NCI-H510A treated with DMSO at 0.1 percent for 48 hours (cell line): ENCODE results near the gene TTYH1.

Experiments used
- DNase-seq: peaks from one replicate; lab custom pipeline; 2025; lab: John Stamatoyannopoulos, UW

The TTYH1 gene

DNA sequence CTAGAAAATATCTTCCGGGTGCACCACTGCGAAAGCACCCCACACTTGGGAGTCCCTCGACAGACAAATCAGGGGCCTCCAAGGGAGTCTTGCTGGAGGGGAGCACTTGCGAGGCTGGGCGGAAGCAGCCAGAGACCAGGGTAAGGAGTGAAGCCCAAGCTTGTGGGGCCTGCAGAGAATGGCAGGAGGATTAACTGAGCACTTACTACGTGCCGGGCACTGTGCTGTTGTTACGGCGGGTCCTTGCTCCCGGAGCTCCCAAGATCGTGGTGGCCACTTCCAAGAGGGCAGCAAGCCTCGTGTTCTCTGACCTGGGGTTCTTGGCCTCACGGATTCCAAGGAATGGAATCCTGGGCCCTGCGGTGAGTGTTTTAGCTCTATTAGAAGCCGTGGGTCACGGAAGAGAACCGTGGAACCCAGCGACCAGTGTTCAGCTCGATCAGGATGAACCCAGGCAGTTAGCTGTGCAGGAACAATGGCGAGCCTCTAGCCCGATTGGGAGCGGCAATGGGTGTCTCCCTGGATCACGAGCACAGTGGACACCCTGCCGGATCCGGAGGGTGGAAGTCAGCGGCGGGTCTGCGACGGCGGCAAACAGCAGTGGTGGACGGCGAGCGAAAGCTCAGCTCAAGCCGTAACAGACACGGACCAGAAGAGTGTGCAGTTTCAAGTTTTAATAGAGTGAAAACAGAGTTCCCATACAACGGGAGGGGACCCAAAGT, 9.6 kb downstream of the TTYH1 start:
- no peak for DNase-seq

DNA sequence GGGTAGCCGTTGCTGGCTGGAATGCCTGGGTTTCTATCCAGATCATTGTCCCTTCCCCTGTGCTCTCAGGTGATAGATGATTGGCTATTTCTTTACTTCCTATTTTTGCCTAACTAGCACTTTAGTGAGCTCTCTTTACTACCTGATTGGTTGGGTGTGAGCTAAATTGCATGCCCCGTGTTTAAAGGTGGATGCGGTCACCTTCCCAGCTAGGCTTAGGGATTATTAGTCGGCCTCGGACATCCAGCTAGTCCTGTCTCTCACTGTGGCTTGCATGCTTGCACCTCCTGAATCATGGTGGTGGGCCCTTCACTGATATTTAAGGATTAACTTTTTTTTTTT, 10.1 kb downstream of the TTYH1 start:
- no peak for DNase-seq

DNA sequence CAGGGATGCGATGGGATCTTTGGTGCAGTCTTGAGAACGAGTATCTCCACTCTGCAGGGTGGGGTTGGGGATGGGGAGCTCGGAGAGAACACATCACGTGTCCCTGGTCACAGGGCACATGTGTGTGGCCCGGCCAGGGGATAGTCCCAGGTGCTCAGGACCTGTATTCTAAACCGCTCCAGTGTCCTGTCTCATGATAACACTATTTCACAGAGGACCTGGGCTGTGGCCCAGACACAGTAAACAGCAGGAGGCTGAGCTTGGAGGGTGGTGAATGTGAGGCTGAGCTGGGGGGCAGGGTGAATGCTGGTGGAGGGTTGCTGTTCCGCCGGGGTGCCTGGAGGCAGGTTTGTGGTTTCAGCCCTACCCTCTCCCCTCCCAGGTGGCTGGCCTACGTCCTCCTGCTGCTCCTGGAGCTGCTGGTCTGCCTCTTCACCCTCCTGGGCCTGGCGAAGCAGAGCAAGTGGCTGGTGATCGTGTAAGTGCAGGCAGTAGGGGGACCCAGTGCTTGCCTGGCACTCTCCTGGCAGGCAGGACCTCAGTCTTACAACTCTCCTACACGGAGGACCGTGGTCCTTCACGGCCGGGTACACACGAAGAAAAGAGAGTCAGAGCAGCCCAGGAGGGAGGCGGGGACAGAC, 11.1 kb downstream of the TTYH1 start:
- no peak for DNase-seq

DNA sequence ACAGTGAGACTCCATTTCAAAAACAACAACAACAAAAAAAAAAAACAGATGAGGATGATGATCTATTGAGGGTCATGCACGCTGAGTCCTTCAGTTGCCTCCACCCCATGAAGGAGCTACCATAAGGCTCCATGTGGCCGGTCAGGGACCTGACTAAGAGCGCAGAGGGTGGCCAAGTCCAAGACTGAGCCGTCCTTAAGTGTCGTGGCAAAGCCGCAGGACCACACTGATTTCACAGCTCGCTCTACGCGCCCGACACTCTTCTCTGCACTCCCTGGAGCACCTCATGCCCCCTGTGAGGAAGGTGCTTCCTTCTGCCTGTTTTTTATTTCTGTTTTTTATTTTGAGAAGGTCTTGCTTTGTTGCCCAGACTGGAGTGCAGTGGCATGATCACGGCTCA, 12.3 kb downstream of the TTYH1 start:
- no peak for DNase-seq

DNA sequence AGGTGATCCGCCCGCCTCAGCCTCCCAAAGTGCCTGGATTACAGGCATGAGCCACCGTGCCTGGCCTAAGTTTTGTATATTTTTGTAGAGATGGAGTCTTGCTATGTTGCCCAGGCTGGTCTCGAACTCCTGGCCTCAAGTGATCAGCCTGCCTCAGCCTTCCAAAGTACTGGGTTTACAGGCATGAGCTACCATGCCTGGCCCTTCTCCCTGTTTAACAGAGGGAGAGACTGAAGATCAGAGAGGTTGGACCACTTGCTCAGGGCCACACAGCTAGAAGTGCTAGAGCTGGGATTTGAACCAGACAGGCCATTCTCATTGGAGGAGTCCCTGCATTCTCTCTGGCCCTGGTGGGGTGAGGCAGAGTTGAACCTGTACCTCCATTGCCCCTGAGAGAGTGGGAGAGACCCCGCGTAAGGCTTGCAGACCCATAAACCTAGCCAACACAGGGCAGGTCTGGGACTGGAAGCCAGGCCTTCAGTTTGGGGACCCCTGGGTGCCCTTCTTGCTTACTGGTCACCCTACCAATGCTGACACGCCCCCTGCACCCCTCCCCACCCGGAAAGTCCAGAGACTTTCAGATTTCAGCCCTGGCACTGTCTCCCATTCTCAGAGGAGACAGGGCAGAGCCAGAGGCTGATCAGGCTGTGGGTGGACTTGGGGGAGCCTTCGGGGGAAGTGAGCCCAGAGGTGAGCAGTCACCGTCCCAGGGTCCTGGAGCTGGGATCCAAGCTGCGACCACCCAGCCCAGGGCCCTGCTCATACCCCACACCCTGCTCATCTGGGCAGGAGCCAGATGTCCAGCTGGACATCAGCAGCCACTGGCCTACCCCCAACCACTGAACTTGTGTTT, 13.3 kb downstream of the TTYH1 start:
- DNase-seq = no peak

DNA sequence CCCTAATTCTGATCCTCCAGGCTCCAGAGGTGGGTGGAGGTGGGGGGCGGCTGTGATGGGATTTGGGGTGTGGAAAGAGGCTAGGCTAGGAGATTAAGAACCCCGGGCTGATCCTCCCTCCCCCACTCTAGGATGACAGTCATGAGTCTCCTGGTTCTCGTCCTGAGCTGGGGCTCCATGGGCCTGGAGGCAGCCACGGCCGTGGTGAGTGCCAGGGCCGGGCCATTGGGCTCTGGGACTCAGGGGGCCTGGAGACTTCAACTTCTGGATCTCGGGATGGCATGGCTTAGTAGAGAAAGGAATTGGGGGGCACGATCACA, 13.9 kb downstream of the TTYH1 start:
- DNase-seq = no peak

DNA sequence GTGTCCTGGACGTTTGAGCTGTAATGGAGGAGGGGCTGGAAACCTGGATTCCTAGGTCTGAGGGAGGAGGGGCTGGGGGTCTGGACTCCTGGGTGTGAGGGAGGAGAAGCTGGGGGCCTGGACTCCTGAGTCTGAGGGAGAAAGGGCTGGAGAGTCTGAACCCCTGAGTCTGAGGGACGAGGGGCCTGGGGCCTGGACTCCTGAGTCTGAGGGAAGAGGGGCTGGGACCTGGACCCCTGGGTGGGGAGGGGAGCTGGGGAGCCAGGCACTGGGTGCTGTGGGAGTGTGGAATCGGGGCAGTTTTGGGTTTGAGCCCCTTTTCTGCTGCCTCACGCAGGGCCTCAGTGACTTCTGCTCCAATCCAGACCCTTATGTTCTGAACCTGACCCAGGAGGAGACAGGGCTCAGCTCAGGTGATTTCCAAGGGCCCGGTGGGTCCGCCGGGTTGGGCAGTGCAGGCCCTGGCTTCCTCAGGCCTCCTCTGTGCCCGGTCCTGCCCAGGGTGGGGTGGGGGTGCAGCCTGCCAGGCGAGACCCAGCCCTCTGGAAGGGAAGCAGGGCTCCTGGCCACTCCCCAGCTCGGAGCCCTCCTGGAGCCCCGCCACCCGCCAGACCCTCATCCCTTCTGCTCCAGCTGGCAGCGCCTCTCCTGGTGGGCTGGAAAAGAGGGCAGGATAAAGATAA, 14.4 kb downstream of the TTYH1 start:
- DNase-seq = no peak

DNA sequence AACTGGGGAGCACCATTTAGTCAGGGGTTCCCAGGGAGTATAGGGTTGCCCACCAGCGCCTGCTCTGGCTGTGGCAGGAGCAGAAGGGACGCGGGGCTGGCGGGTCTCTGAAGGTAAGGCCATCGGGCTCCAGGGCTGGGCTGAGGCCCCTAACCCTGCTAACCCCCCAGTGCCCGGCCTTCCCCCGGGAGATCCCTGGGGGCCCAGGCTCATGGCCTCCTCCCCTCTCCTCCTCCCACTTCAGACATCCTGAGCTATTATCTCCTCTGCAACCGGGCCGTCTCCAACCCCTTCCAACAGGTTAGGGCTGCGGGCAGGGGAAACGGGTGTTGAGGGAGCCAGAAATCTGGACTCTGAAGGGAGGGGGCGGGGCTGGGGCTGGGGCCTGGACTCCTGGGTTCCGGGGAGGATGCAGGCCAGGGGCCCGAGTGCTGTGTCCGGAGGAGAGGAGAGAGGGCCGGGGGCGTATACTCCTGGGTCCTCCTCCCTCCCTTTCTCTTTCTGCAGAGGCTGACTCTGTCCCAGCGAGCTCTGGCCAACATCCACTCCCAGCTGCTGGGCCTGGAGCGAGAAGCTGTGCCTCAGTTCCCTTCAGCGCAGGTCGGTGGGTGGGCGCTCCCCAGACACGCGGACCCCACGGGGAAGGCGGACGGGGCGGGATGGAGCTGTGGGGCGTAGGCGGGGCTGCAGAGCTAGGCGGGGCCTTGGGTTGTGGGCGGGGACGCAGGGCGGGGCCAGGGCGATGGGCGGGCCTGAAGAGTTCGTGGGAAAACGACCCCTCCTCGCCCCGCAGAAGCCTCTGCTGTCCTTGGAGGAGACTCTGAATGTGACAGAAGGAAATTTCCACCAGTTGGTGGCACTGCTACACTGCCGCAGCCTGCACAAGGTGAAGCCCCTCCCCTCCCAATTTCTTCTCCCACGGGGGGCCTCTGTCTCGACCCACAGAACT, 15.3 kb downstream of the TTYH1 start:
- no peak for DNase-seq

DNA sequence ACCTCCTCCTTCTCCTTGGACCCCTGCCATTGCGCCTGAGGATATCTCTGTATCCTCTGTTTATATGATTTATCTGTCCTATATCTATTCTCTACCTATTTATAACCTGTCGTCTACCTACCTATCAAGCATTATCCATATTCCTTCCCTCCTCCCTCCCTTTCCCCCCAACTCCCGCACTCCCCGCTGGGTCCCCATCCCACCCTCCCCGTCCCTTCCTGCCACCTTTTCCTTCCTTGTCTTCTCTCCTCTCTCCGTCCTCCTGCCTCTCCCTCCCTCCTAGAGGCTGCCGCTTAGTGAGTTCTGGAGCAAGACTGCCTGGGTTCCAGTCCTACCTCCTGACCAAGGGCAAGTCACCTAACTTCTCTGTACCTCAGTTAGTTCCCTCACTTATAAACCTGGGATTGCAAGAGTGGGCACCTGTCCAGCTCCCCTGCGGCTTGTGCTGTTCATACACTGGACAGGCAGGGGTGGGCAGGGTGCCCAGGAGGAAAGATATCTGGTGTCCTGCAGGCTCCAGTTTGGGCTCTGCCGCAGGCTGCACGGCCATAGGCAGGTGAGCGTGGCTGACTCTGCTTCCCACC, 16.1 kb downstream of the TTYH1 start:
- DNase-seq = no peak

DNA sequence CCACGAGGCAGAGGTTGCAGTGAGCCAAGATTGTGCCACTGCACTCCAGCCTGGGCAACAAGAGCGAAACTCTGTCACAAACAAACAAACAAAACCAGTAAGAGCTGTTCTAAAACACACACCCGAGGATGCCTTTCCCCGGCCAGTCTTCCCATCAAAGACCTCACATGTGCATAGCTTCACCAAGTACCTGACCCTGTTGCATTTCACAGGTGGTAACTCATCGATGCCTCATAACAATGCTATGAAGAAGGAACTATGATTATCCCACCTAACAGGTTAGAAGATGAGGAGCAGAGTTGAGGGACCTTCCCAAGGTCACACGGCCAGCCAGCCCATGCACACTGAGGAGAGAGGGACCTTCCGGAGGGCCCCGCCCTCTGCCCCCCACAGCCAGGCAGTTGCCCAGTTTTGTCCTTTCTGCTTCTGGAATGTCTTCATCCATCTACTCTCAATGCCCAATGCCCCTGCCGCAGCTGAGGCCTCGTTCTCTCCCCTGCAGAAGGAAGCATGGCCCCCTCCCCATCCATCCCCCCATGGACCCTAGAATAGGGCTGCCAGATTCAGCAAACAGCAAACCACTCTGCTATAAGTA, 17.0 kb downstream of the TTYH1 start:
- DNase-seq = no peak

DNA sequence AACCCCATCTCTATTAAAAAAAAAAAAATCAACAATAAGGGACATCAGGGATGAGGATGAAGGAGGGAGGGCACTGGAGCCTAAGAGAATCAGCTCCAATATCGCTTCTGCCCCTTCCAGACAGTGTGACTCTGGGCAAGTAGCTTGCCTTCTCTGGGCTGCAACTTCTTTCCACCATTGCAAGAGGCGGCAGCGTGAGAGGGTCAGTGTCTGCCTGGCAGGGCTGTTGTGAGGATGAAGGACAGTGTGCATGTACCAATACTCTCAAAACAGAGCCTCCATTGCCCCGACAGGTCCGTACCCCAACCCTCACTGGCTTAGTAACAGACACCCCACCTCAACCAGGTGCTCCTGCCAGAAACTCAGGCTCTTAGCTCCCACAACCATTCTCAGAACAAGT, 18.4 kb downstream of the TTYH1 start:
- DNase-seq = no peak

DNA sequence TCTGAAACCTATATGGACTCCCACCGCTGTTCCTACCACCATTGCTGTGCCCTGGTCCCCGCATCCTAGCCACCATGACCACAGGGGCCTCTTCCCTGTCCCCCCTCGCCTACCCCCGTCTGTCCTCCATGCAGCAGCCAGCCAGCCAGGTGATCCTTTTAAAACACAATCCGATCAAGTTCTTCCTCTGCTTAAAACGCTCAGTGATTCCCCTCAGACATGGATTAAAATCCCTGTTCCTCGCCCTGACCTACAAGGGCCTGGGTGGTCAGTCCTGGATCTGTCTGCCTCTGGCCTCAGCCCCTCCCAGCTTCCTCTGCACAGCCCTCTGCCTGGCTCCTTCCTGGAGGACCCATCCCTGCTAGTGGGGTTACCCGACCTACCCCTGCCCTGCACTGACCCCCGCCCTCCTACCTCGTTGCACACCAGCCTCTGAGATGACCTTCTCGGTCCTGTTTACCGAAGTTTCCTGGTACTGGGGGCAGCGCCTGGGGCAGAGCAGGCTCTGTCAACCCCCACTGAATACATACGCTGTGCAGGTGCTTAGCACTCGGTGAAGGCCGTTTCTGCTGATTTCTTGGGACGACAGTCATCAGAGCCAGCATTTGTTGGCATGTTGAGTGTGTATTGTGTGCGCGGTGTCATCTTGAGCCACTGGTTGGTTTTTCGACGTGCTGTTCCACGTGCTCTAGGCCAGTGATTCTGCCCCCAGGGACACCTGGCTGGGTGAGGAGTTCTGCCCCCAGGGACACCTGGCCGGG, 19.0 kb downstream of the TTYH1 start:
- no peak for DNase-seq

DNA sequence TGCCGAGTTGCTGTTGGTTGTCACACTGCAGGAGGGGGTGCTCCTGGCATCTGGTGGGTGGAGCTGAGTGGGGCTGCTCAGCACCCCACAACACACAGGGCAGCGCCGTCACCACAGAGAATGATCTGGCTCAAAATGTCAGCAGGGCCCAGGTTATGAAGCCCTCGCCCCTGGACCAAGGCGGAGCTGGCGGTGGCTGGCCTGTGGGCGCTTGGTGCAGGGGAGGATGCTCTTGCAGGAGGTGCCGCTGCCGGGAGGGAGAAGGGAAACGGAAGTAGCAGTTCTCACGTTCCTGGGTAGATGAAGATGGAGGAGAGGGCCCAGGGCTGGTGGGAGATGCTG, 19.6 kb downstream of the TTYH1 start:
- DNase-seq = no peak

DNA sequence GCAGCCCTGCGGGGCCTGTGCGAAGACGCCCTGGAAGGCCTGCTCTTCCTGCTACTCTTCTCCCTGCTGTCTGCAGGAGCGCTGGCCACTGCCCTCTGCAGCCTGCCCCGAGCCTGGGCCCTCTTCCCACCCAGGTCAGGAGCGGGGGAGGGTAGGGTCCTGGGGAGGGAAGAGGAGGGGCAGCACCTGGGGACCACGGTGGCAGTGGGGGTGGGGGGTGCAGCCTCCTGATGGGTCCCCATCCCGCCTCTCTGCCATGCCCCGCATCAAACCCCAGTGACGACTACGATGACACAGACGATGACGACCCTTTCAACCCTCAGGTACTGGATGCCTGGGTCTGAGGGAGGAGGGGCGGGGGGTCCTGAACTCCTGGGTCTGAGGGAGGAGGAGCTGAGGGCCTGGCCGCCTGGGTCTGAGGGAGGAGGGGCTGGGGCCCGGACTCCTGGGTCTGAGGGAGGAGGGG, 20.3 kb downstream of the TTYH1 start:
- no peak for DNase-seq

DNA sequence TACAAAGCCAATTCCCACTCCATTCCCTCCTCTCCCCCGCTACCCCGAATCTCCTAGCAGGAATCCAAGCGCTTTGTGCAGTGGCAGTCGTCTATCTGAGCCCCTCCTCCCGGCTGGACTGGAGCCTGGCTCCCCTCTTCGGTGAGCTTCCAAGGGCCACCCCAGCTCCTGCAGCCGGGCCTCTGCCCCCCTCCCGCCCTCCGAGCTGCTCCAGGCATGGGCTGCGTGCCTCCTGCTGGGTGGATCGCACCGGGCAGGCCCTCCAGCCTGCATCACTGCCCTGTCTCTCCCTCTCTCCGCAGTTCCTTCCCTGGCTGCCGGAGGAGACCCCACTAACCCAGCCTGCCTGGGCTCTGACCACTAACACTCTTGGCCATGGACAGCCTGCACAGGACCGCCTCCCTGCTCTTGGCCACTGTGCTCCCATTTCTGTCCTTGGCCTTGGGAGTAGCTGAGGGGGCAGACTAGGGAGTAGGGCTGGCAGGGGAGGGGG, 20.8 kb downstream of the TTYH1 start:
- no peak for DNase-seq

DNA sequence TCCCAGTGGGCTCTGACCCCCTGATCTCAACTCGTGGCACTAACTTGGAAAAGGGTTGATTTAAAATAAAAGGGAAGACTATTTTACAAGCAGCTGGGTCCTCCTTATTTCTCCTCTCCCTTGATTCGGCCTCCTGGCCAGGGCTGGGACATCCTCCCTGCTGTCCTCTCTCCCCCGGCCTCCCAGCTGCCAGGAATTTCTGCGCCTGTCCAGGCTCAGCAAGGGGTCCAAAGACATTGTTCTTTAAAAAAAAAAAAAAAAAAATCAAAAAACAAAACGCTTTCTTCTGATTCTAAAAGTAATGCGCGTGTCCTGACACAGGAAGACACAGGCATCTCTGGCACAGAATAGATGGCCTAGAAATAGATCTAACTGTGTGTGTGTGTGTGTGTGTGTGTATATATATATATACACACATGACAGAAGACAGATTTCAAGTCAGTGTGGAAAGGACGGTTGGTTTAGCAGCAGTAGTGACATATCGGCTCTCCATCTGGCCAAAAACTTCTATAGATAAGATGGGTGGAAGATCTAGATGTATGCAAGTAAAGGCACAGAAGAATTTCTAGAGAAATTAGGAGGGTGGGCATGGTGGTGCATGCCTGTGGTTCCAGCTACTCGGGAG, 21.5 kb downstream of the TTYH1 start:
- no peak for DNase-seq

DNA sequence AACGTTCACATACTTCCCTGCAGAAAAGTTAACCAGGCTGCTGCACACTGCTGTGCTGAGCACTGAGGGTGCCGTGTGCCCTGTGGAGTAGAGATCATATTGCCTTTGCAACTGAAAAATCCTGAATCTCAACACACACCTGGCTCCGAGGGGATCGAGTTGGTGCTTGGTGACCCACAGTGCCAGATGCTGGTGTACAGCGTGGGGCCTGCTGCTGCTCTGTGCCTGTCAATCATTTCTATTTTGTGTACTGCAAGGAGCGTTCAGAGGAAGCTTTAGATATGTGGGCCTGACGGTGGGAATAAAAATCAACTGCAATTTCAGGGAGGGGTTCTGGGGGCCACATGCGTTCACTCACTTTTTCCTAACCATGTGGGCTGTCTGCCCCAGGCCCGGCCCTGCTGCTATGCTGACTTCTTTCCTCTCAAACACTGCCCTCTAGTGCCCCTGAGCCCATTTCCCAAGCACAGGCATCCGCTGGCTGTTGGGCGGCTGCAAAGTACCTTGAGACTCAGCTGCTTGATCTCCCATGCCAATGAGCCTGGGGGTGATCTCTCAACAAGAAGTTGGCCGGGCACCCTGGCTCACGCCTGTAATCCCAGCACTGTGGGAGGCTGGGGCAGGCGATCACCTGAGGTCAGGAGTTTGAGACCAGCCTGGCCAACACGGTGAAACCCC, 24.0 kb downstream of the TTYH1 start:
- DNase-seq = peak; percentile 15

DNA sequence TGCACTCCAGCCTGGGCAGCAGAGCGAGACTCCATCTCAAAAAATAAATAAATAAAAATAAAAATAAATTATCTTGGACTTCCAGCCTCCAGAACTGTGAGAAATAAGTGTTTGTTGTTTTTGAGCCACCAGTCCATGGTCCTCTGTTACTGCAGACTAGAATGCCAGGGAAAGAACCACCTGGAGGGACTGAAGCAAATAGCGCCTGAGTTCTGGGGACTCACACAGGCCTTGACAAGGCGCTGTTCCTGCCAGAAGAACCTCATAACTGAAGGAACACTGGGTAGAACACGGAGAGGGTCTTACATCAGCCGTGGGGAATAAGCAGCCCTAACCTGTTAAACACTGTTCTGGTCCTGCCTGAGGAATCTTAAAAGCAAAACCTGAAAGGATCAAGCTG, 25.4 kb downstream of the TTYH1 start:
- no peak for DNase-seq

DNA sequence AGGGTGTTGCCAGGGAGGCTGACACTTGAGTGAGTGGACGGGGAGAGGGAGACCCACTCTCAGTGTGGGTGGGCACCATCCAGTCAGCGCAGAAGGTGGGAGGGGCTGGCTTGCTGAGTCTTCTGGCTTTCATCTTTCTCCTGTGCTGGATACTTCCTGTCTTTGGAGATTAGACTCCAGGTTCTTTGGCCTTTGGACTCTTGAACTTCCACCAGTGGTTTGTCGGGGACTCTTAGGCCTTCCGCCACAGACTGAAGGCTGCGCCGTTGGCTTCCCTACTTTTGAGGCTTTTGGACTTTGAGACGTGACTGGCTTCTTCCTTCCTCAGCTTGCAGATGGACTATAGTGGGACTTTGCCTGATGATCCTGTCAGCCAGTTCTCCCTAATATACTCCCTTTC, 29.5 kb downstream of the TTYH1 start:
- no peak for DNase-seq
